PC-3 (cell line): Measurements from ENCODE around the gene TTC28. TPM values are rescaled to one million over a fixed set of nuclear protein-coding genes. Genes with fewer than 3 reads are reported as not detected.

ENCODE experiments used
- ATAC-seq: fragments of 200-7000 bp; cut with Tn5 transposase; 2 replicates; pipeline ENCODE4 v1.9.1; 2020; ENCODE audit warnings: mild to moderate bottlenecking, moderate library complexity
- BruUV-seq: library from RNA; stranded (reverse); fragments of 400-500 nt; replicated peaks from 2 replicates; lab custom pipeline; 2021; lab: Mats Ljungman, UMichigan
- CTCF ChIA-PET: fragments of 300-600 bp; sonication (Branson Sonifier 250); formaldehyde crosslinking; loops from one replicate; lab custom pipeline; 2022; ENCODE audit warnings: antibody characterized with exemption; lab: Charles Lee
- POLR2A ChIA-PET: fragments of 300-600 bp; sonication (Branson Sonifier 250); formaldehyde crosslinking; loops from one replicate; lab custom pipeline; 2022; ENCODE audit warnings: antibody characterized with exemption; ENCODE audit not compliant: unreplicated experiment; lab: Charles Lee
- DNase-seq: peaks from one replicate; pipeline ENCODE4 v3.0.0-alpha.2; 2015
- H2AFZ ChIP-seq: fragments of 300-600 bp; sonication (generic); 2 replicates; pipeline ENCODE4 v1.6.0; 2016; ENCODE audit warnings: antibody characterized with exemption, low read length
- H3F3A ChIP-seq: fragments of 300-600 bp; sonication (generic); one replicate; pipeline ENCODE4 v1.6.0; 2017; ENCODE audit warnings: antibody characterized with exemption, low read length, control low read depth, mild to moderate bottlenecking; ENCODE audit not compliant: unreplicated experiment
- H3K27ac ChIP-seq: fragments of 300-600 bp; sonication (generic); 2 replicates; pipeline ENCODE4 v1.5.1; 2016; ENCODE audit warnings: mild to moderate bottlenecking, low read length
- H3K27me3 ChIP-seq: fragments of 300-600 bp; sonication (generic); 2 replicates; pipeline ENCODE4 v1.6.1; 2016; ENCODE audit warnings: low read length, mixed read lengths
- H3K36me3 ChIP-seq: fragments of 300-600 bp; sonication (generic); 2 replicates; pipeline ENCODE4 v1.6.1; 2016; ENCODE audit warnings: low read depth, mixed run types, low read length, mixed read lengths
- H3K4me1 ChIP-seq: fragments of 300-600 bp; sonication (generic); 2 replicates; pipeline ENCODE4 v1.5.1; 2016; ENCODE audit warnings: low read length; ENCODE audit not compliant: insufficient read depth
- H3K4me2 ChIP-seq: fragments of 300-600 bp; sonication (generic); 2 replicates; pipeline ENCODE4 v1.6.0; 2016; ENCODE audit warnings: low read length
- H3K4me3 ChIP-seq: fragments of 300-600 bp; sonication (generic); 2 replicates; pipeline ENCODE4 v1.5.1; 2016; ENCODE audit warnings: mild to moderate bottlenecking, low read length, mixed read lengths
- H3K79me2 ChIP-seq: fragments of 300-600 bp; sonication (generic); 2 replicates; pipeline ENCODE4 v1.6.1; 2017; ENCODE audit warnings: low read length, mixed read lengths
- H3K9ac ChIP-seq: fragments of 300-600 bp; sonication (generic); 2 replicates; pipeline ENCODE4 v1.6.0; 2016; ENCODE audit warnings: mild to moderate bottlenecking, low read length
- H3K9me2 ChIP-seq: fragments of 300-600 bp; sonication (generic); replicated peaks from 2 replicates; pipeline ENCODE4 v1.6.1; 2016; ENCODE audit warnings: mixed run types, low read length, mixed read lengths
- H3K9me3 ChIP-seq: fragments of 300-600 bp; sonication (generic); 2 replicates; pipeline ENCODE4 v1.6.1; 2016; ENCODE audit warnings: low read length, mixed read lengths
- H4K20me1 ChIP-seq: fragments of 300-600 bp; sonication (generic); 2 replicates; pipeline ENCODE4 v1.6.1; 2016; ENCODE audit warnings: low read length, mixed read lengths
- EZH2 ChIP-seq: fragments of 300-600 bp; sonication (generic); IDR thresholded peaks from one replicate; pipeline ENCODE4 v1.6.1; 2017; ENCODE audit warnings: antibody characterized with exemption, mild to moderate bottlenecking, low read length; ENCODE audit not compliant: unreplicated experiment
- EZH2phosphoT487 ChIP-seq: fragments of 300-600 bp; sonication (generic); IDR thresholded peaks from 2 replicates; pipeline ENCODE4 v1.6.1; 2018; ENCODE audit warnings: mild to moderate bottlenecking, antibody characterized with exemption, low read length, borderline replicate concordance
- intact Hi-C: fragments of 100-400 bp; cut with micrococcal nuclease; formaldehyde crosslinking; loops from 2 replicates; pipeline ENCODE4 v1.9.0; 2023
- total RNA-seq: library from RNA; depleted of rRNA; stranded (reverse); fragments of >200 nt; gene quantifications from 2 replicates; pipeline ENCODE4 v1.2.3, GENCODE V29; 2014
- TF ChIP-seq, protein P1 (sequence below): fragments of 300-600 bp; sonication (generic); conservative IDR thresholded peaks from 2 replicates; pipeline ENCODE4 v1.5.1; 2017; ENCODE audit warnings: antibody characterized with exemption, low read depth, mild to moderate bottlenecking, low read length

TTC28 gene
- total RNA-seq, 1 experiment from 2014 or later = 6.3 TPM

- no peak for ATAC-seq
- no TSS peak for BruUV-seq
- CTCF ChIA-PET = no interaction called here
These were observed 745.6 kb downstream of the TTC28 start for GRCh38 chr22:27934069-27934468.

GRCh38 chr22:27933186-27933983 is 746.3 kb downstream of the TTC28 start:
- intact Hi-C loops = no loop called here
- ChIA-PET POLR2A (no interaction called here), CTCF (no interaction called here)
- no TSS peak for BruUV-seq
- H3K9me2 ChIP-seq = no peaks in the 10 kb centered on the region
- no peaks in the 10 kb centered on the region for H3K36me3 ChIP-seq
- H3K4me3 ChIP-seq = no peak overlapping the region
- DNase-seq (no peak), ATAC-seq (no peak)
- no peaks in the 10 kb centered on the region for H4K20me1 ChIP-seq
- H3K4me2 ChIP-seq = no peak overlapping the region
- no peak overlapping the region for H2AFZ ChIP-seq
- H3K9me3 ChIP-seq = no peaks in the 10 kb centered on the region
- TF ChIP-seq EZH2phosphoT487 (no peak), EZH2 (no peak)
- TF ChIP-seq, protein P1, sequence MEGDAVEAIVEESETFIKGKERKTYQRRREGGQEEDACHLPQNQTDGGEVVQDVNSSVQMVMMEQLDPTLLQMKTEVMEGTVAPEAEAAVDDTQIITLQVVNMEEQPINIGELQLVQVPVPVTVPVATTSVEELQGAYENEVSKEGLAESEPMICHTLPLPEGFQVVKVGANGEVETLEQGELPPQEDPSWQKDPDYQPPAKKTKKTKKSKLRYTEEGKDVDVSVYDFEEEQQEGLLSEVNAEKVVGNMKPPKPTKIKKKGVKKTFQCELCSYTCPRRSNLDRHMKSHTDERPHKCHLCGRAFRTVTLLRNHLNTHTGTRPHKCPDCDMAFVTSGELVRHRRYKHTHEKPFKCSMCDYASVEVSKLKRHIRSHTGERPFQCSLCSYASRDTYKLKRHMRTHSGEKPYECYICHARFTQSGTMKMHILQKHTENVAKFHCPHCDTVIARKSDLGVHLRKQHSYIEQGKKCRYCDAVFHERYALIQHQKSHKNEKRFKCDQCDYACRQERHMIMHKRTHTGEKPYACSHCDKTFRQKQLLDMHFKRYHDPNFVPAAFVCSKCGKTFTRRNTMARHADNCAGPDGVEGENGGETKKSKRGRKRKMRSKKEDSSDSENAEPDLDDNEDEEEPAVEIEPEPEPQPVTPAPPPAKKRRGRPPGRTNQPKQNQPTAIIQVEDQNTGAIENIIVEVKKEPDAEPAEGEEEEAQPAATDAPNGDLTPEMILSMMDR = no peak
- no peak overlapping the region for H3K27ac ChIP-seq
- H3K4me1 ChIP-seq = no peaks in the 10 kb centered on the region
- no peaks in the 10 kb centered on the region for H3K79me2 ChIP-seq
- H3F3A ChIP-seq = no peaks in the 10 kb centered on the region
- H3K27me3 ChIP-seq = no peaks in the 10 kb centered on the region
- no peak overlapping the region for H3K9ac ChIP-seq

More at GRCh38 chr22:27934069-27934468, 745.6 kb downstream of the TTC28 start:
- Histone ChIP-seq H3K36me3 (no peaks in the 10 kb centered on the region), H3F3A (no peaks in the 10 kb centered on the region), H3K27ac (no peak overlapping the region), H3K4me1 (no peaks in the 10 kb centered on the region), H2AFZ (no peak overlapping the region), H3K9me2 (no peaks in the 10 kb centered on the region), H3K4me2 (no peak overlapping the region), H3K9ac (no peak overlapping the region), H4K20me1 (no peaks in the 10 kb centered on the region), H3K4me3 (no peak overlapping the region), H3K79me2 (no peaks in the 10 kb centered on the region), H3K9me3 (no peaks in the 10 kb centered on the region), H3K27me3 (no peaks in the 10 kb centered on the region)
- TF ChIP-seq EZH2 (no peak), EZH2phosphoT487 (no peak)
- TF ChIP-seq, protein P1 = no peak
- intact Hi-C loops = no loop called here
- no peak for DNase-seq
- POLR2A ChIA-PET = no interaction called here

DNA sequence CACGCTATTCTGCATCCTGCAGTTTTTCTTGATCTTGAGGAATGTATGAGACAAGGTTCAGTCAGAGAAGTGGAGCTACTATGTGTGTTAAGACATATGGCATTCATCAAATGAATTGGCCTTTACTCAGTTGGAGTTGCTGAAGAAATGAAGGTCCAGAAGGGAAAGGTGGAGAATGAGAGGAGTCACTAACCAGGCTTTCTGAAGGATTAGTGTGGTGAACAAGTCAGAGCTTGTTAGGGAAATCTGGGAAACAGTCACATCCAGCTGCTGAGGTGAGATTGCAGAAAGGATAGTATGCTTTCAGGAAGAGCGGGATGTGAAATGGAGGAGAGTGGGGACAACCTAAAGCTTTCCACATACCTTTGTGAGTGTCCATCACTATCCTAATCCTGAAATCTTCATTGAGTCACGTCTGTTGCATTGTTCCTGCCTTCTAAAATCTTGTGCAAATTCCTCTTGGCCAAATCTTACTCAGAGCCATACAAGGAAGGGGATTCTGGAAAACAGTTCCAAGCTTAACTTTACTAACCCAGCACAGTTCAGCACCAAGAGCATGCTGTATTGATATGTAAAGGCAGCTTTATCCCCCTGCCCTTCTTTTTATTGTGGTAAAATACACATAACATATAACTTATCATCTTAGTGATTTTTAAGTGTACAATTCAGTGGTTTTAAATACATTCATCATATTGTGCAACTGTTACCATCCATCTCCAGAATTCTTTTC is 749.1 kb downstream of the TTC28 start:
- TF ChIP-seq, protein P1 = no peak
- TF ChIP-seq EZH2 = no peak
- TF ChIP-seq EZH2phosphoT487 = no peak
- Histone ChIP-seq H3K9me3 (no peaks in the 10 kb centered on the region), H4K20me1 (no peaks in the 10 kb centered on the region), H3K36me3 (no peaks in the 10 kb centered on the region), H3K79me2 (no peaks in the 10 kb centered on the region), H3K4me3 (no peak overlapping the region), H3K9me2 (no peaks in the 10 kb centered on the region), H3K4me2 (no peak overlapping the region), H3F3A (no peaks in the 10 kb centered on the region), H3K27ac (no peak overlapping the region), H3K4me1 (no peaks in the 10 kb centered on the region), H2AFZ (no peak overlapping the region), H3K27me3 (no peaks in the 10 kb centered on the region), H3K9ac (no peak overlapping the region)
- CTCF ChIA-PET = no interaction called here
- POLR2A ChIA-PET = no interaction called here
- no peak for ATAC-seq
- intact Hi-C loops = no loop called here
- no peak for DNase-seq
- BruUV-seq = no TSS peak
